ENCODE measurements around the gene HTR3E. TPM values are rescaled to one million over a fixed set of nuclear protein-coding genes. Genes with fewer than 3 reads are reported as not detected.
"Not testable (repeated sequence)": the region's sequence is repeated elsewhere in the genome, so short reads cannot be mapped to it uniquely, and the experiment has no call there.

Gene HTR3E
- total RNA-seq, 1 donor from 2014 or later = not detected

GRCh38 chr3:184148076-184148475 lies 51.2 kb downstream of the HTR3E start:
- DNase-seq (ENCODE audit: missing footprints) = no peak
- intact Hi-C loops (cut with DNase I) = loop anchor here (10.0 kb wide), 1 partner anchor 253 kb away; no protein-coding TSS in a partner anchor

GRCh38 chr3:184149123-184149522 lies 52.3 kb downstream of the HTR3E start:
- no peak for DNase-seq (ENCODE audit: missing footprints)
- intact Hi-C loops (cut with DNase I) = loop anchor here (10.0 kb wide), 1 partner anchor 254 kb away; no protein-coding TSS in a partner anchor
- no peak for ATAC-seq

More at GRCh38 chr3:184148076-184148475, 51.2 kb downstream of the HTR3E start:
- ATAC-seq = no peak

GRCh38 chr3:184149770-184150169 lies 52.9 kb downstream of the HTR3E start:
- ATAC-seq; DNase-seq (ENCODE audit: missing footprints): not testable (repeated sequence)
- intact Hi-C loops (cut with DNase I) = loop anchor here (10.0 kb wide), 1 partner anchor 255 kb away; no protein-coding TSS in a partner anchor

GRCh38 chr3:184154885-184155643 lies 58.2 kb downstream of the HTR3E start, which contains the start of gene DVL3:
Gene DVL3 (plus strand): TSS chr3:184155377. CDS start chr3:184155636, 259 bp downstream.
- DNase-seq (ENCODE audit: missing footprints) (peak; percentile 85), ATAC-seq (peak; percentile 90)
- intact Hi-C loops (cut with DNase I) = loop anchor here (1.0 to 2.0 kb wide), 4 partner anchors 20 to 94 kb away; partner anchors contain the start of genes ABCF3, AP2M1, EEF1AKMT4 and EIF2B5

- ATAC-seq (peak; percentile 6), DNase-seq (ENCODE audit: missing footprints) (no peak)
- intact Hi-C loops (cut with DNase I) = loop anchor here (1.0 to 2.0 kb wide), 4 partner anchors 19 to 93 kb away; partner anchors contain the start of genes ABCF3, AP2M1, EEF1AKMT4 and EIF2B5
Measured at GRCh38 chr3:184155644-184156521, 59.0 kb downstream of the HTR3E start.

- DNase-seq (ENCODE audit: missing footprints) (no peak), ATAC-seq (peak; percentile 57)
- intact Hi-C loops (cut with DNase I) = no loop called here
Measured at GRCh38 chr3:184156522-184156955, 59.7 kb downstream of the HTR3E start.

Other genes starting within 250 kb of the HTR3E start
- gene PARL, start 212.2 kb upstream of the HTR3E start, total RNA-seq = 56.5 TPM
- gene ABCC5, start 79.2 kb upstream of the HTR3E start, total RNA-seq = 48.2 TPM
- gene HTR3D, start 65.3 kb upstream of the HTR3E start, total RNA-seq = not detected
- gene HTR3C, start 44.0 kb upstream of the HTR3E start, total RNA-seq = not detected
- gene EIF2B5, start 38.3 kb downstream of the HTR3E start, total RNA-seq = 32.2 TPM
- 60.7 TPM for gene DVL3, start 58.3 kb downstream of the HTR3E start, total RNA-seq
- gene AP2M1, start 77.8 kb downstream of the HTR3E start, total RNA-seq = 269 TPM
- 68.2 TPM for gene ABCF3, start 89.1 kb downstream of the HTR3E start, total RNA-seq
- gene VWA5B2, start 132.5 kb downstream of the HTR3E start, total RNA-seq = not detected
- gene ALG3, start 151.9 kb downstream of the HTR3E start, total RNA-seq = 18.4 TPM
- 1.7 TPM for gene EEF1AKMT4, start 152.6 kb downstream of the HTR3E start, total RNA-seq
- gene CAMK2N2, start 164.5 kb downstream of the HTR3E start, total RNA-seq = not detected
- gene ECE2, start 179.0 kb downstream of the HTR3E start, total RNA-seq = not detected
- 228 TPM for gene PSMD2, start 202.2 kb downstream of the HTR3E start, total RNA-seq
- 274 TPM for gene EIF4G1, start 217.5 kb downstream of the HTR3E start, total RNA-seq
- gene FAM131A, start 240.5 kb downstream of the HTR3E start, total RNA-seq = 33.4 TPM

Data from Right ventricle myocardium inferior (tissue), 1 donor.